HepG2 (cell line): ENCODE measurements around the gene CHST3. TPM values are rescaled to one million over a fixed set of nuclear protein-coding genes. Genes with fewer than 3 reads are reported as not detected.

ENCODE experiments used
- ATAC-seq: fragments of 200-7000 bp; cut with Tn5 transposase; 3 replicates; pipeline ENCODE4 v1.9.1; 2020; ENCODE audit warnings: mild to moderate bottlenecking, moderate library complexity
- BruUV-seq: library from RNA; stranded (reverse); fragments of 400-500 nt; replicated peaks from 2 replicates; lab custom pipeline; 2021; lab: Mats Ljungman, UMichigan
- CTCF ChIA-PET: fragments of 300-600 bp; formaldehyde crosslinking; extraction: SDS; loops from one replicate; lab custom pipeline; 2021; ENCODE audit warnings: low total read pairs, inconsistent platforms, low intra/inter-chr PET ratio; lab: Yijun Ruan, JAX
- POLR2A ChIA-PET: fragments of 350-600 bp; sonication (Branson Sonifier 250); formaldehyde crosslinking; loops from one replicate; lab custom pipeline; 2020; ENCODE audit warnings: antibody characterized with exemption, inconsistent platforms; lab: Yijun Ruan, JAX
- DNase-seq: peaks from one replicate; pipeline ENCODE4 v3.0.0-alpha.2; 2015; ENCODE audit warnings: low spot score
- FAIRE-seq: peaks from 3 replicates; lab custom pipeline; 2011; peaks lifted over from hg19 to GRCh38; lab: Jason Lieb, UNC
- H2AFZ ChIP-seq: one replicate; pipeline ENCODE4 v1.6.1; 2011; ENCODE audit warnings: low read length, inconsistent platforms
- H3K27ac ChIP-seq: fragments of 300-600 bp; 3 replicates; pipeline ENCODE4 v1.8.0; 2011; ENCODE audit warnings: mixed run types, mild to moderate bottlenecking, mixed read lengths, low read length, inconsistent platforms; ENCODE audit not compliant: insufficient read depth; ENCODE audit errors: extremely low read length
- H3K27me3 ChIP-seq, 2 experiments: fragments of 200-600 bp in 1 of 2; 2 replicates in 1 of 2; 3 replicates in 1 of 2; pipeline versions ENCODE4 v1.6.0 to v1.8.0; 2011; ENCODE audit warnings: low read length in 2 of 2, mild to moderate bottlenecking in 2 of 2, moderate library complexity in 2 of 2, inconsistent platforms in 1 of 2; ENCODE audit not compliant: insufficient read depth in 2 of 2, control insufficient read depth in 1 of 2
- H3K36me3 ChIP-seq, 2 experiments: fragments of 200-600 bp in 1 of 2; replicated peaks in 1 of 2; 2 replicates in 1 of 2; 3 replicates in 1 of 2; pipeline versions ENCODE4 v1.5.1 to v1.8.0; 2011; ENCODE audit warnings: low read length in 2 of 2, inconsistent platforms in 1 of 2; ENCODE audit not compliant: insufficient read depth in 2 of 2, control insufficient read depth in 1 of 2
- H3K4me1 ChIP-seq: 2 replicates; pipeline ENCODE4 v1.5.1; 2012; ENCODE audit warnings: low read length, inconsistent platforms; ENCODE audit not compliant: insufficient read depth
- H3K4me2 ChIP-seq: 2 replicates; pipeline ENCODE4 v1.6.0; 2011; ENCODE audit warnings: low read depth, low read length, inconsistent platforms
- H3K4me3 ChIP-seq, 3 experiments: fragments of 200-600 bp in 1 of 3; sonication (generic), shearing (Covaris generic) in 1 of 3; replicated peaks in 1 of 3; 2 replicates each; pipeline ENCODE4 v1.5.1; 2011 to 2016; ENCODE audit warnings: low read length in 3 of 3, inconsistent platforms in 2 of 3, low read depth in 2 of 3, mild to moderate bottlenecking in 2 of 3, control low read depth in 1 of 3, mixed read lengths in 1 of 3; ENCODE audit not compliant: insufficient read depth in 1 of 3
- H3K79me2 ChIP-seq: one replicate; pipeline ENCODE4 v1.6.1; 2011; ENCODE audit warnings: low read length, inconsistent platforms; ENCODE audit not compliant: insufficient read depth
- H3K9ac ChIP-seq: 2 replicates; pipeline ENCODE4 v1.6.0; 2011; ENCODE audit warnings: mild to moderate bottlenecking, low read depth, low read length, inconsistent platforms; ENCODE audit not compliant: insufficient read depth
- H3K9me3 ChIP-seq: 2 replicates; pipeline ENCODE4 v1.5.1; 2012; ENCODE audit warnings: mild to moderate bottlenecking, low read length
- H4K20me1 ChIP-seq: 2 replicates; pipeline ENCODE4 v1.6.0; 2011; ENCODE audit warnings: inconsistent platforms, mild to moderate bottlenecking, low read length, moderate library complexity; ENCODE audit not compliant: insufficient read depth
- PLRG1 ChIP-seq: fragments of 450-650 bp; conservative IDR thresholded peaks from 2 replicates; pipeline ENCODE4 v1.6.1; 2016
- RCOR2 ChIP-seq: IDR thresholded peaks from 2 replicates; pipeline ENCODE4 v1.6.1; 2016; ENCODE audit warnings: missing biosample characterization, missing genetic modification reagents
- SETDB1 ChIP-seq: sonication (generic); formaldehyde crosslinking; IDR thresholded peaks from 2 replicates; pipeline ENCODE4 v1.5.1; 2020; ENCODE audit warnings: missing genetic modification reagents, mild to moderate bottlenecking, borderline replicate concordance
- SMC3 ChIP-seq: IDR thresholded peaks from 2 replicates; pipeline ENCODE4 v1.6.1; 2011; ENCODE audit warnings: low read length, improper control_type of control experiment
- ZKSCAN8 ChIP-seq: IDR thresholded peaks from 2 replicates; pipeline ENCODE4 v1.6.1; 2016; ENCODE audit warnings: borderline replicate concordance, missing genetic modification reagents, missing compliant biosample characterization
- ZNF660 ChIP-seq: sonication (generic); formaldehyde crosslinking; IDR thresholded peaks from 2 replicates; pipeline ENCODE4 v1.5.1; 2020; ENCODE audit warnings: mild to moderate bottlenecking, low read depth, missing genetic modification reagents, borderline replicate concordance
- ZNF777 ChIP-seq: sonication (generic); formaldehyde crosslinking; IDR thresholded peaks from 2 replicates; pipeline ENCODE4 v1.4.0; 2020; ENCODE audit warnings: missing genetic modification reagents
- WGBS: methylation state at CpG from one replicate; pipeline ENCODE4 v1.1.6; 2017; ENCODE audit warnings: low lambda C conversion rate; 5-methylcytosine and 5-hydroxymethylcytosine counted together
- in situ Hi-C: cut with HindIII; loops from 2 replicates; pipeline ENCODE4 v1.10.0; 2017; ENCODE audit warnings: low pct_unique_long_range_greater_than_20kb; ENCODE audit not compliant: extremely low pct_ligation_motif_present
- intact Hi-C: fragments of 100-400 bp; cut with micrococcal nuclease; formaldehyde crosslinking; loops from one replicate; pipeline ENCODE4 v1.10.0; 2022; ENCODE audit not compliant: unreplicated experiment
- polyA plus RNA-seq, 8 experiments: library from polyadenylated mRNA; depleted of rRNA in 3 of 8; stranded (reverse) in 7 of 8; unstranded in 1 of 8; fragments of >200 nt; fragmentation: Illumina TruSeq in 4 of 8; extraction: Trizol in 4 of 8; gene quantifications; 2 replicates each; pipeline versions ENCODE4 v1.2.1 to v1.2.3, GENCODE V29; 2011 to 2016; ENCODE audit warnings: low read depth in 4 of 8, missing spikeins in 1 of 8, mixed read lengths in 1 of 8; ENCODE audit not compliant: insufficient read depth in 1 of 8
- total RNA-seq, 5 experiments: library from RNA; depleted of rRNA; stranded (reverse); fragments of >200 nt; fragmentation: Illumina TruSeq; extraction: Trizol; gene quantifications; 2 replicates each; pipeline ENCODE4 v1.2.3, GENCODE V29; 2016; ENCODE audit warnings: low read depth in 1 of 5
- TF ChIP-seq, protein P1 (sequence below): sonication (generic); formaldehyde crosslinking; IDR thresholded peaks from 2 replicates; pipeline ENCODE4 v1.4.0; 2020; ENCODE audit warnings: missing genetic modification reagents
- TF ChIP-seq, protein P2 (sequence below): IDR thresholded peaks from 2 replicates; pipeline ENCODE4 v1.6.1; 2016

The CHST3 gene
- total and polyA plus RNA-seq, 2 of the 13 experiments (the other 11 are each of a cell fraction or from before 2014, with no cell fraction given), result 7.2 to 18.7 TPM

DNA sequence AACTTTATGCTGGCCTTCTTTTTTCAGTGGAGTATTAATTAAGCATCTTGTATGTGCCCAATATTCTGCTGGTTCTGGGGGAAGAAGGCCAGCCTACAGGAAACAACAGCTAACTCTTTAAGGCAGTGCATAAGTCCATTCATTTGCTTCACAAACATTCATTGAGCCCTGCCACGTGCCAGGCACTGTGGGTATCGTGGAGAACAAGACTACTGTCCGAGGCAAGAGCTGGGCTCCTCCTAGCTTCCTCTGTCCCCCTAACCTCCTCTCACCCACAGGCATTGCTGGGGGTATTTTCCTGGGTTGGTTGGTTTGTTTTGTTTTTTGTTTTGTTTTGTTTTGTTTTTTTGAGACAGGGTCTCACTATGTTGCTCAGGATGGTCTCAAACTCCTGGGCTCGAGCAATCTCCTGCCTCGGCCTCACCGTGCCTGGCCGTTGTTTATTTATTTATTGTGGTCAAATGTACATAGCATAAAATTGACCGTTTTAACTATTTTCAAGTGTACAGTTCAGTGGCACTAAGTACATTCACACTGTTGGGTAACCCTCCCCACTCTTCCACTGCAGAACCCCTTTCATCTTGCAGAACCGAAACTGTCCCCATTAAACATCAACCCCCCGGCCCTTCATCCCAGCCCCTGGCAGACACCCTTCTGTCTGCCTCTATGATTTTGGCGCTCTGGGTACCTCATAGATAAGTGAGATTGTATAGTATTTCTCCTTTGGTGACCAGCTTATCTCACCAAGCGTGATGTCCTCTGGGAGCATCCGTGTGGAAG, 32.6 kb downstream of the CHST3 start:
- CTCF ChIA-PET, result no interaction called here
- Histone ChIP-seq H3K27me3 (no peaks in the 10 kb centered on the region), H3K36me3 (peaks cover 0 to 9% of the 10 kb centered on the region in 2 experiments; a peak in 2 of 5 replicates), H3K4me3 (no peak overlapping the region), H3K4me1 (peaks cover 38% of the 10 kb centered on the region), H3K4me2 (no peak overlapping the region), H3K9me3 (no peaks in the 10 kb centered on the region), H2AFZ (no peak overlapping the region), H3K9ac (no peak overlapping the region), H4K20me1 (peaks cover 11% of the 10 kb centered on the region; the same call in 1 of the 2 replicates)
- ATAC-seq (no peak), FAIRE-seq (no peak)
- intact Hi-C loops (no loop called here), in situ Hi-C loops (no loop called here)
- 89% methylated on average over 13 of the region's 13 CpGs for WGBS
- POLR2A ChIA-PET, result interaction anchor here (1.1 to 1.4 kb wide), 2 partner anchors 20 to 35 kb away, joined by 3 read pairs; no protein-coding TSS in a partner anchor
- no peak for TF ChIP-seq RCOR2 (CRISPR knock-in tag)
- no peak for TF ChIP-seq SETDB1
- TF ChIP-seq, protein P1, sequence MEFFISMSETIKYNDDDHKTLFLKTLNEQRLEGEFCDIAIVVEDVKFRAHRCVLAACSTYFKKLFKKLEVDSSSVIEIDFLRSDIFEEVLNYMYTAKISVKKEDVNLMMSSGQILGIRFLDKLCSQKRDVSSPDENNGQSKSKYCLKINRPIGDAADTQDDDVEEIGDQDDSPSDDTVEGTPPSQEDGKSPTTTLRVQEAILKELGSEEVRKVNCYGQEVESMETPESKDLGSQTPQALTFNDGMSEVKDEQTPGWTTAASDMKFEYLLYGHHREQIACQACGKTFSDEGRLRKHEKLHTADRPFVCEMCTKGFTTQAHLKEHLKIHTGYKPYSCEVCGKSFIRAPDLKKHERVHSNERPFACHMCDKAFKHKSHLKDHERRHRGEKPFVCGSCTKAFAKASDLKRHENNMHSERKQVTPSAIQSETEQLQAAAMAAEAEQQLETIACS (CRISPR knock-in tag), result no peak
- TF ChIP-seq, protein P2, sequence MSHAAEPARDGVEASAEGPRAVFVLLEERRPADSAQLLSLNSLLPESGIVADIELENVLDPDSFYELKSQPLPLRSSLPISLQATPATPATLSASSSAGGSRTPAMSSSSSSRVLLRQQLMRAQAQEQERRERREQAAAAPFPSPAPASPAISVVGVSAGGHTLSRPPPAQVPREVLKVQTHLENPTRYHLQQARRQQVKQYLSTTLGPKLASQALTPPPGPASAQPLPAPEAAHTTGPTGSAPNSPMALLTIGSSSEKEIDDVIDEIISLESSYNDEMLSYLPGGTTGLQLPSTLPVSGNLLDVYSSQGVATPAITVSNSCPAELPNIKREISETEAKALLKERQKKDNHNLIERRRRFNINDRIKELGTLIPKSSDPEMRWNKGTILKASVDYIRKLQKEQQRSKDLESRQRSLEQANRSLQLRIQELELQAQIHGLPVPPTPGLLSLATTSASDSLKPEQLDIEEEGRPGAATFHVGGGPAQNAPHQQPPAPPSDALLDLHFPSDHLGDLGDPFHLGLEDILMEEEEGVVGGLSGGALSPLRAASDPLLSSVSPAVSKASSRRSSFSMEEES (CRISPR knock-in tag), result no peak
- no peak for TF ChIP-seq ZNF777 (CRISPR knock-in tag)
- no peak for TF ChIP-seq PLRG1
- TF ChIP-seq SMC3, result no peak
- TF ChIP-seq ZNF660 (CRISPR knock-in tag), result no peak
- TF ChIP-seq ZKSCAN8, result no peak
- TF ChIP-seq, all 625 proteins: peak for 0
- Histone ChIP-seq H3K79me2 (peaks cover 45% of the 10 kb centered on the region), H3K27ac (no peak overlapping the region)
- TSS peak; percentile 33 for BruUV-seq
- no peak for DNase-seq
